ACHN (cell line): ENCODE data around the gene GGTA1.
A peak's percentile ranks its signal among the peaks of the same experiment; 100 is the strongest.
"Not testable (repeated sequence)": the region's sequence is repeated elsewhere in the genome, so short reads cannot be mapped to it uniquely, and the experiment has no call there.

Source experiments
- DNase-seq: peaks from one replicate; pipeline ENCODE4 v3.0.0-alpha.2; 2015
- in situ Hi-C: cut with HindIII; loops from 2 replicates; pipeline ENCODE4 v1.10.0; 2017; ENCODE audit warnings: low sequenced_read_pairs, low pct_ligation_motif_present, low pct_unique_long_range_greater_than_20kb

Gene GGTA1

GRCh38 chr9:121473229-121473628, 26.4 kb downstream of the GGTA1 start:
- in situ Hi-C loops = no loop called here
- DNase-seq = no peak

- in situ Hi-C loops = no loop called here
- DNase-seq = no peak
These were observed 27.2 kb downstream of the GGTA1 start for GRCh38 chr9:121472446-121472845.

- no peak for DNase-seq
- in situ Hi-C loops = no loop called here
These were observed 33.5 kb downstream of the GGTA1 start for GRCh38 chr9:121466142-121466541.

- in situ Hi-C loops = no loop called here
- no peak for DNase-seq
These were observed 34.7 kb downstream of the GGTA1 start for GRCh38 chr9:121464968-121465367.

- in situ Hi-C loops = no loop called here
- peak; percentile 28 for DNase-seq
These were observed 36.4 kb downstream of the GGTA1 start for GRCh38 chr9:121463026-121463807.

GRCh38 chr9:121459513-121459912, 40.1 kb downstream of the GGTA1 start:
- no peak for DNase-seq
- in situ Hi-C loops = no loop called here

- in situ Hi-C loops, DNase-seq: not testable (repeated sequence)
These were observed 41.2 kb downstream of the GGTA1 start for GRCh38 chr9:121458449-121458848.

- DNase-seq = no peak
- in situ Hi-C loops = no loop called here
These were observed 44.0 kb downstream of the GGTA1 start for GRCh38 chr9:121455527-121456239.

GRCh38 chr9:121454972-121455371, 44.7 kb downstream of the GGTA1 start:
- DNase-seq = no peak
- in situ Hi-C loops = no loop called here

GRCh38 chr9:121453232-121453892, 46.3 kb downstream of the GGTA1 start:
- DNase-seq = no peak

GRCh38 chr9:121452085-121452484, 47.6 kb downstream of the GGTA1 start:
- DNase-seq = no peak
- in situ Hi-C loops = no loop called here

More at GRCh38 chr9:121453232-121453892, 46.3 kb downstream of the GGTA1 start:
- in situ Hi-C loops = no loop called here

- in situ Hi-C loops = no loop called here
- DNase-seq = no peak
These were observed 48.1 kb downstream of the GGTA1 start for GRCh38 chr9:121451586-121451985.

- no peak for DNase-seq
- in situ Hi-C loops = no loop called here
These were observed 49.4 kb downstream of the GGTA1 start for GRCh38 chr9:121450241-121450640.

GRCh38 chr9:121449786-121450185, 49.9 kb downstream of the GGTA1 start:
- in situ Hi-C loops = no loop called here
- no peak for DNase-seq

- in situ Hi-C loops = no loop called here
- peak; percentile 19 for DNase-seq
These were observed 52.3 kb downstream of the GGTA1 start for GRCh38 chr9:121447321-121447834.

- in situ Hi-C loops = no loop called here
- peak; percentile 2 for DNase-seq
These were observed 53.7 kb downstream of the GGTA1 start for GRCh38 chr9:121445986-121446385.

GRCh38 chr9:121443981-121444380, 55.7 kb downstream of the GGTA1 start:
- DNase-seq = no peak
- in situ Hi-C loops = no loop called here

GRCh38 chr9:121441165-121441564, 58.5 kb downstream of the GGTA1 start:
- no peak for DNase-seq
- in situ Hi-C loops = no loop called here
